ENCODE measurements around the gene IFNAR2.
A peak's percentile ranks its signal among the peaks of the same experiment; 100 is the strongest.
"Not testable (repeated sequence)": the region's sequence is repeated elsewhere in the genome, so short reads cannot be mapped to it uniquely, and the experiment has no call there.

Gene IFNAR2

DNA sequence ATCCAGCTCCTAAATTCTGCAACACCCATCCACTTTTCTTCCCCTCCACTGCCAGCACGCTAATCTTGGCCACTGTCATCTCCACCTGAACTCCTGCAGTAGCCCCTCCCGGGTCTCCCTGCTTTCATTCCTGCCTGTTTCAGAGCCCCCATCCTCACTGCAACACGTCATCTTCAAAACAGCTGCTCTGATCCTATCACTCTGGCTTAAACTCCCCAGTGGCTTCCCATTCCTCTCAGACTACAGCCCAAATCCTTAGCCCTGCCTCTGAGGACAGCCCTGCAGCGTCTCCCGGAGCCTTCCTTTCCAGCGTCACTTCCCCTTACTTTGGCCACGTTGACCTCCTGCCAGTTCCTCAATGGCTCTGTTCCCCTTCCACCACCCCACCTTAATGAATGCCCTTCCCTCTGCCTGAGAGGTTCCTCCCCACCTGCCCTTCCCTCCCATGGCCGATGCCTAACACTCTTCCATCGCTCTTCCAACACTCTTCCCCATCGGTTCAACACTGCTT, 22.9 kb upstream of the IFNAR2 start:
- Mint-ChIP-seq H3K36me3 (peaks cover 4% of the 10 kb centered on the region), H3K9me3 (ENCODE audit: low read depth) (peaks cover 5% of the 10 kb centered on the region), H3K27me3 (no peaks in the 10 kb centered on the region), H3K27ac (no peak overlapping the region), H3K4me1 (ENCODE audit: low read depth) (peaks cover 75% of the 10 kb centered on the region), H3K4me3 (peak overlapping the region; percentile 23)

DNA sequence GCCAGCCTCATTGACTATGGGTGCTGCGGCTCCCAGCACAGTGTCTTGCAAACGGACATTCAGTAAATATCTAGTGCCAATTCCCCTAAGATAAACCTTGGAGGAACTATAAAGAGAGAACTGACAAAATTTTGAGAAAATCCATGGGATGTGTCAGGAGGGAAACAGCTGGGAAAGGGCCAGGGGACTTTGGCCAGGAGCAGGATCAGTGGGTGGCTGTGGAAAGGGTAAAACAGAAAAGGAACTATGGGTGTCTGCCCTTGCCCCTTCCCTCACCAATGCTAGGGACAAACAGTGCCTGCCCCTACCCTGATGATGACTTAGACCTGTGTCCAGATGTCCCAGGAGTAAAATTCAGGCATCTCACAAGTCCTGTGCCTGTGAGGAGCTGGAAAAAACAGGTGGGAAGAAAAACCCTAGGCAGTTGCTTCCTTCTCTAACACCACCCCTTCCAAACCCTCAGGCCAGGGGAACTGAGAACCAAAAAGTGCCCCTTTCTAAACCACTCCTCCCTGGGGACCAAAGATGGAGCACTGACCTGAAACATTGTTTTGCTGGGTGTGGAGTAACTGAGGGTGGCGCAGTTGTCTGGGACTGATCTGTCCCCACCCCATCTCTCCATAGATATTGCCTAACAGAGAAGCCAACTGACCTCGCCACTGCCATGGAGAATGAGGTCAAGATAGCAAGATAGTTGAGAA, 22.1 kb upstream of the IFNAR2 start:
- Mint-ChIP-seq H3K4me1 (ENCODE audit: low read depth) (peaks cover 79% of the 10 kb centered on the region), H3K27ac (peak overlapping the region; percentile 73), H3K4me3 (no peak overlapping the region), H3K36me3 (peaks cover 4% of the 10 kb centered on the region), H3K27me3 (no peaks in the 10 kb centered on the region), H3K9me3 (ENCODE audit: low read depth) (peaks cover 5% of the 10 kb centered on the region)

DNA sequence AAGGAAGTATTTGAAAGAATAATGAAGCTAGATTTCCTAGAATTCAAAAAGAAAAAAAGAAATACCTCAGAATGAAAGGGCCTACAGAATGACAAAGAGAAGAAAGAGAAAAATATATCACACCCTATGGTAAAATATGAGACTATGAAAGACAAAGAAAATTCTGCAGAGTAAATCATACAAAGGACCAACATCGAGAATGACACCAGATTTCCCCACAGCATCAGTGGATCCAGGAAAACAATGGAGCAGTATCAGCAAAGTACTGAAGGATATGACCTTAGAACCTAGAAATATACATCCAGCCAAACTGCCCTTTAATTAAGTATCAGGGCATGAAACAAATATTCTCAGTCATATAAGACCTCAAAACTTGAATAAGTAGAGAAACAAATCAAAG, 21.2 kb upstream of the IFNAR2 start:
- Mint-ChIP-seq H3K27me3 (no peaks in the 10 kb centered on the region), H3K36me3 (peaks cover 4% of the 10 kb centered on the region), H3K4me3 (no peak overlapping the region), H3K4me1 (ENCODE audit: low read depth) (peaks cover 82% of the 10 kb centered on the region), H3K9me3 (ENCODE audit: low read depth) (peaks cover 5% of the 10 kb centered on the region), H3K27ac (peak overlapping the region; percentile 43)

DNA sequence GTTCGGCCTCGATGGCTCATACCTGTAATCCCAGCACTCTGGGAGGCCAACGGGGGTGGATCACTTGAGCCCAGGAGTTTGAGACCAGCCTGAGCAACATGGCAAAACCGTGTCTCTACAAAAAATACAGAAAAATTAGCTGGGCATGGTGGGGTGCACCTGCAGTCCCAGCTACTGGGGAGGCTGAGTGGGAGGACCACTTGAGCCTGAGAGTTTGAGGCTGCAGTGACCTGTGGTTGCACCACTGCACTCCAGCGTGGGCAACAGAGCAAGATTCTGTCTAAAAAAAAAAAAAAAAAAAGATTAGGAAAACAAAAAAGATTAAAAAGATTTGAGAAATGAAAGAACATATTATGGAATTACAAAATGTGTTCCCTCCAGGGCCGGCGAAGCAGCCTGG, 18.4 kb upstream of the IFNAR2 start:
- peak overlapping the region; percentile 58 for H3K27ac Mint-ChIP-seq

DNA sequence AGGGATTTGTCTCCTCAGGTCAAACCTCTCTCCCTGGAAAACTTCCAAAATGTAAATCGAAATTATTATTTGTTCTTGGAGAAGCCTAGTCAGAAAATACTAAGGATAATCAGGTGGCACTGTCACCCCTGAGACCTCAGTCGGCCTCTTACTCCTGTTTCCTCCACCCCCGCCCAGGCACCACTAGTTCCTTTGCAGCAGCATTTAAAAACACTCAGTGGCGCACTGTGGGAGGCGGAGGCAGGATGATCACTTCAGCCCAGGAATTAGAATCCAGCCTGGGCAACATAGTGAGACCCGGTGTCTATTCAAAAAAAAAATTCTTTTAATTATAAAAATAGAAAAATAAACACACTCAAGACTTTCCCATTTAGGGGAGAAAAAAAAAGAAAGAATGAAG, 18.0 kb upstream of the IFNAR2 start:
- Mint-ChIP-seq H3K4me1 (ENCODE audit: low read depth) (peaks cover 88% of the 10 kb centered on the region), H3K27me3 (no peaks in the 10 kb centered on the region), H3K36me3 (peaks cover 4% of the 10 kb centered on the region), H3K27ac (no peak overlapping the region), H3K9me3 (ENCODE audit: low read depth) (peaks cover 5% of the 10 kb centered on the region), H3K4me3 (peak overlapping the region; percentile 76)

More for the DNA sequence above, 18.4 kb upstream of the IFNAR2 start:
- no peaks in the 10 kb centered on the region for H3K27me3 Mint-ChIP-seq
- peaks cover 86% of the 10 kb centered on the region for H3K4me1 Mint-ChIP-seq (ENCODE audit: low read depth)
- H3K9me3 Mint-ChIP-seq (ENCODE audit: low read depth), result peaks cover 5% of the 10 kb centered on the region
- peaks cover 4% of the 10 kb centered on the region for H3K36me3 Mint-ChIP-seq
- H3K4me3 Mint-ChIP-seq, result peak overlapping the region; percentile 44

DNA sequence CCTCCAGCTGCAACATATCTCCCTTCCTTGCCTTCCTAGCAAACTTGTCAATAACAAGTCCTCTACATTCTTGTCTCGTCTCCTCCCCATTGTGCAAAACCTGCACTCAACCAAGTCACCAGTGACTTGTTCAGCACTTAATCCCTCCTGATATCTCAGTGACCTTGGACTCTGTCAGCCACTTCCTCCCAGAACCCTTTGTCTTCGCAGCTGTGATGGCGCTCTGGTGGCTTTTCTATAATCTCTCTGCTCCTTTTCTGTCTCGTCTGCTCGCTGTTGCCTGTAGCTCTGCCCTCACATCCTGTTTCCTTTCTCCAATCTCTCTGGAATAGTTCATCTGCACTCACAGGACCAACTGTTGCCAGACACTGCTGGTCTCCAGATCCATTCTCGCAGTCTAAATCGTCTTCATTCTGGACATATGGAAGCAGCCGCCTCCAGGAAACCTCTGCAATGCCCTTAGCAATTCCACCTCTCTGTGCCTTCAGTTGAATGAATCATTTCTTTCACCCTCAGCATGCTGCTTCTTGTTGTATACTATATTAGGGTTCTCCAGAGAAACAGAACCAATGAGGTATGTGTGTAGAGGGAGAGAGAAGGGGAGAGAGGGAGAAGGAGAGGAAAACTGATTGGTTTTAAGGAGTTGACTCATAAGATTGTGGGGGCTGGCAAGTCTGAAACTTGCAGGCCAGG, 17.4 kb upstream of the IFNAR2 start:
- Mint-ChIP-seq H3K27me3 (no peaks in the 10 kb centered on the region), H3K9me3 (ENCODE audit: low read depth) (peaks cover 5% of the 10 kb centered on the region), H3K4me1 (ENCODE audit: low read depth) (peaks cover 87% of the 10 kb centered on the region), H3K4me3 (peak overlapping the region; percentile 76), H3K36me3 (peaks cover 4% of the 10 kb centered on the region), H3K27ac (peak overlapping the region; percentile 92)

DNA sequence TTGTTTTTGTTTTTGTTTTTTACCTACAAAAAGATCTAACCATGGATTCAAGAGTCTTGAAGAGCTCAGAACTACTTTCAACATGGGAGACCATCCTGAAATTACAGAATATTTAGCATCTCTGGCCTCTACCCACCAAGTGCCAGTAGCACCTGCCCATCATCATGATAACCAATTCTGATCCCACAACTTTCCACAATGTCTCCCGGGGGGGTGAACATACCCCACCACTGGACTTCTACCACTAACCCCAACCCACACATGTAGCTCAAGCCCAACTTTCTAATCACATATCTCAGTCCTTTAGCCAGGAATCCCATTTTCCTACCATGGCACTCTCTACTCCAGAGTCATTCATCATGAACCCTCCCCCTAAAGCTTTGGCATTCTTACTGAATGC, 15.7 kb upstream of the IFNAR2 start:
- peak overlapping the region; percentile 92 for H3K27ac Mint-ChIP-seq
- no peaks in the 10 kb centered on the region for H3K27me3 Mint-ChIP-seq
- peaks cover 5% of the 10 kb centered on the region for H3K36me3 Mint-ChIP-seq
- no peaks in the 10 kb centered on the region for H3K9me3 Mint-ChIP-seq (ENCODE audit: low read depth)
- H3K4me1 Mint-ChIP-seq (ENCODE audit: low read depth), result peaks cover 84% of the 10 kb centered on the region
- peak overlapping the region; percentile 22 for H3K4me3 Mint-ChIP-seq

DNA sequence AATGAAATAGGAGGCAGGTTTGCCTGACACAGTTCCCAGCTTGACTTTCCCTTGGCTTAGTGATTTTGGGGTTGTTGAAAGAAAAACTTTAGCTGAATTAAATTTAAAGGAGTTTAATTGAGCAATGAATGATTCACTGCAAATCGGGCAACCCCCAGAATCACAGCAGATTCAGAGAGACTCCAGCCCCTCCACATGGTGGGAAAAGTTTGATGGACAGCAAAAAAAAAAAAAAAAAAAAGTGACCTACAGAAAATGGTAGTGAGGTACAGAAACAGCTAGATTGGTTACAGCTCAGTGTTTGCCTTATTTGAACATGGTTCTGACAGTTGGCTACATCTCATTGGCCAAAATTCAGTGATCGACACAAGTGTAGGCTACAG, 12.6 kb upstream of the IFNAR2 start:
- H3K4me1 Mint-ChIP-seq (ENCODE audit: low read depth), result peaks cover 76% of the 10 kb centered on the region
- peaks cover 12% of the 10 kb centered on the region for H3K9me3 Mint-ChIP-seq (ENCODE audit: low read depth)
- peaks cover 13% of the 10 kb centered on the region for H3K36me3 Mint-ChIP-seq
- no peak overlapping the region for H3K4me3 Mint-ChIP-seq
- no peaks in the 10 kb centered on the region for H3K27me3 Mint-ChIP-seq
- H3K27ac Mint-ChIP-seq, result no peak overlapping the region

DNA sequence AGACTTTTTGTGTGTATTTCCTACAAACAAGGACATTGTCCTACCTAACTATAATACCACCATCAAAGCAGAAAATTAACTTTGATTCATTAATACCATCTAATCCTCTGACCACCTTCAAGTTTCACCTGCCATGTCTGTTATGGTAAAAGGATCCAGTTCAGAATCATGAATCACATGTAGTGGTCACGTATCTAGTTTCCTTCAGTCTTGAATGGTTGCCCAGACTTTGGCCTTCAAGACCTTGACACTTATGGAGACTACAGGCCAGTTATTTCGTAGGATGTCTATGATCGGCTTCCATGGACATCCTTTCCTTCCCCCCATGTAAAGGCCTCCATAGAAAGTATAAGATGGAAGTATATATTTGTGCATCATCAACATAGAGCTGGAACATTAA, 10.4 kb upstream of the IFNAR2 start:
- Mint-ChIP-seq H3K27me3 (no peaks in the 10 kb centered on the region), H3K4me3 (peak overlapping the region; percentile 1), H3K4me1 (ENCODE audit: low read depth) (peaks cover 54% of the 10 kb centered on the region), H3K9me3 (ENCODE audit: low read depth) (peaks cover 12% of the 10 kb centered on the region), H3K27ac (peak overlapping the region; percentile 70), H3K36me3 (peaks cover 13% of the 10 kb centered on the region)

DNA sequence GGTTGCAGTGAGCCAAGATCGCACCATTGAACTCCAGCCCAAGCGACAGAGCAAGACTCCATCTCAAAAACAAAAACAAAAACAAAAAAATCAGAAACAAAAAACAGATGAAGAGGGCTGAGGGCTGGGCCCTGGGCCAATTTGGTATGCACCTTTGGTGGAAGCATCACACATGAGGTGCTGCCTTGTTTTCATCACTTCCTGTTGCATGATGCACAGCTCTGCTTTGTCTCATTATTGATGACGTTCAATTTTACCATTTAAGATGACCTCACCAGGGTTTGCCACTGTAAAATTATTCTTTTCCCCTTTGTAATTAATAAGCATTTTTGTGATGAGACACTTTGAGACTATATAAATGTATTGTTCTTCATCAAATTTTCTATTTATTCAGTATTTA, 9.8 kb upstream of the IFNAR2 start:
- no peak overlapping the region for H3K27ac Mint-ChIP-seq
- H3K27me3 Mint-ChIP-seq, result no peaks in the 10 kb centered on the region
- H3K4me1 Mint-ChIP-seq (ENCODE audit: low read depth), result peaks cover 49% of the 10 kb centered on the region

DNA sequence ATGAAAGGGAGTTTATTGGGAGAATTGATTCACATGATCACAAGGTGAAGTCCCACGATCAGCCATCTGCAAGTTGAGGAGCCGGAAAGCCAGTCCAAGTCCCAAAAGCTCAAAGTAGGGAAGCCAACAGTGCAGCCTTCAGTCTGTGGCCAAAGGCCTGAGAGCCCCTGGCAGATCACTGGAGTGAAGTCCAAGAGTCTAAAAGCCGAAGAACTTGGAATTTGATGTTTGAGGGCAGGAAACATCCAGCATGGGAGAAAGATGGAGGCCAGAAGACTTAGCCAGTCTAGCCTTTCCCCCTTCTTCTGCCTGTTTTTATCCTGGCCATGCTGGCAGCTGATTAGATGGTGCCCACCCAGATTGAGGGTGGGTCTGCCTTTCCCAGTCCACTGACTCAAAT, 4.4 kb upstream of the IFNAR2 start:
- not testable (repeated sequence) for H3K27ac Mint-ChIP-seq, H3K36me3 Mint-ChIP-seq, H3K4me3 Mint-ChIP-seq, H3K27me3 Mint-ChIP-seq
- peaks cover 24% of the 10 kb centered on the region for H3K4me1 Mint-ChIP-seq (ENCODE audit: low read depth)
- peaks cover 12% of the 10 kb centered on the region for H3K9me3 Mint-ChIP-seq (ENCODE audit: low read depth)

More for the DNA sequence above, 9.8 kb upstream of the IFNAR2 start:
- peaks cover 12% of the 10 kb centered on the region for H3K9me3 Mint-ChIP-seq (ENCODE audit: low read depth)
- no peak overlapping the region for H3K4me3 Mint-ChIP-seq
- H3K36me3 Mint-ChIP-seq, result peaks cover 13% of the 10 kb centered on the region

DNA sequence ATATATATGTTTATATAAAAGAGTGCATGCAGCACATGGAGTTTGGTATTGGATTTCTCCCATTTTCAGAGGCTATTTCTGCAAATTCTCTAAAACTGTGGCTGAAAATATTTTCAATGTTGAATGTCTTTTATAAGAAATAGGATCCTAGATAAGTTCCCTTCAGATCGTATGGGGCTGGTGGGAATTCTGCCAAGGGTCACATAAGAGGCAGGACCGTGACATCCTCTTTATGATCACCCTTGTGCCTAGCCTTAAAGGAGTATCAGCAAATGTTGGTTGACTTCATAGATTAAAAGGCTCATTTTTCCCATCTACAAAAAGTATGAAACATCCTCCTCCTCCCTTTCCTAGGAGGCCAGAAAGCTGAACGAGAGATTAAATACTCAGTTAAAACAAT, 1.3 kb upstream of the IFNAR2 start:
- peaks cover 4% of the 10 kb centered on the region for H3K36me3 Mint-ChIP-seq
- peaks cover 45% of the 10 kb centered on the region for H3K4me1 Mint-ChIP-seq (ENCODE audit: low read depth)
- peak overlapping the region; percentile 47 for H3K4me3 Mint-ChIP-seq
- no peaks in the 10 kb centered on the region for H3K9me3 Mint-ChIP-seq (ENCODE audit: low read depth)
- H3K27me3 Mint-ChIP-seq, result no peaks in the 10 kb centered on the region
- no peak overlapping the region for H3K27ac Mint-ChIP-seq

DNA sequence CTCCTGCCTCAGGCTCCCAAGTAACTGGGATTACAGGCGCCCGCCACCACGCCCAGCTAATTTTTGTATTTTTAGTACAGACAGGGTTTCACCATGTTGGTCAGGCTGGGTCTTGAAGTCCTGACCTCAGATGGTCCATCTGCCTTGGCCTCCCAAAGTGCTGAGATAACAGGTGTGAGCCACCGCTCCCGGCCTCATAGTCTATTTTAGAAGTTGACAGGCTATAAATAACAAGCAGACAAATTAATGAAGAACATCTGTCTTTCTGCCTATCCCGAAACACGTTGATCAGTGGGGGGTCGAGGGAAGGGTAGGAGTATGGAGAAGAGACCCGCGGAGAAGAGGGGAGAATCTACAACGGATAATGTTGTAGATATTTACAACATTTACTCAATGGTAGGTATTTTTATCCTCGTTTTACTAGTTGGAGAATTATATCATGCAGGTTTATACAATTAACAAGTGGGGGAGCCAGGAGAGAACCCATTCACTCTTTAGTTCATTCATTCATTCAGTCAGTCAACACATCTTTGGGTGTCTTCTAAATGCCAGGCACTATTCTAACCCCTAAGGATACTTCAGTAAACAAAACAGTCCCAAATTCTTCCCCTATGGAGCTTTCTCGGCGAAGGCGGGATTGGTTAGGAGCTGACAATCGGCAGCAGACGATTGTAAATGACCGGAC, 497 bp upstream of the IFNAR2 start:
- Mint-ChIP-seq H3K4me1 (ENCODE audit: low read depth) (peaks cover 51% of the 10 kb centered on the region), H3K27me3 (no peaks in the 10 kb centered on the region), H3K27ac (peak overlapping the region; percentile 93), H3K36me3 (peaks cover 4% of the 10 kb centered on the region), H3K9me3 (ENCODE audit: low read depth) (no peaks in the 10 kb centered on the region), H3K4me3 (peak overlapping the region; percentile 82)

DNA sequence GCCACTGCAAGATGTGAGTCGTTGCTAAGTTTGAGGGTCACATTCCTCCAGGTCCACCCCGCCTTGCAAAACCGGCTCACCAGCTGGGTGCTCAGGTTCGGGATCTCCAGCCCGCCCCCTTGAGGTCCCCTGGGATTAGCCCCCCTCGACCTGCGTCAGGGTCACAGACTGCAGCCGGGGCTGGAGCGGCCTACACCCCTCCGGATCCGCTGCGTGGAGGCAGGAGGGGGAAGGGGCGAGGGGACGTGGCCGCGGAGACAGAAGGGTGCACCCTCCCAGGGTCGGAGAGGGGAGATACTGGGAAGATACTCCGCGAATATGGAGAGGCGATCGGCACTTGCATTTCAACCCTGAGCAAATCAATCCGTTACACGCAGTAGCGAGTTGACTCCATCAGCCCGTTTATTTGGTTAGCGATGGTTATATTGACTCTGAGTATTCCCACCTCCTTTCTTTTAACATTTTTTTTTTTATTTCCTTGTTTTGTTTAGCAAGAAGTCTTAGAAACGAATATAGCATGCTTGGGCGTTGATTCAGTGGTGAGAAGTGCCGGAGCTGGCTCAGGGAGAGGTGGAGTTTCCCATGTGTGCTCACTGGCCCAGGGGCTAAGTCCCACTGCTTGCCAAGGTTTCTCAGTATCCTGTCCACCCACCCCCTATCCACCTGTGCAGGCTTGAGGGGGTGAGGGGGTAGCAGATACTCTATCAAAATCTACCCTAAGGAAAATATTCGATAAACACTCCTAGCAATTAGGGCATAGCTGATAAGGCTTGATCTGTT, 997 bp downstream of the IFNAR2 start:
- Mint-ChIP-seq H3K4me1 (ENCODE audit: low read depth) (peaks cover 64% of the 10 kb centered on the region), H3K27me3 (no peaks in the 10 kb centered on the region), H3K9me3 (ENCODE audit: low read depth) (no peaks in the 10 kb centered on the region), H3K36me3 (peaks cover 4% of the 10 kb centered on the region), H3K4me3 (peak overlapping the region; percentile 94), H3K27ac (peak overlapping the region; percentile 94)
